ENCODE results near the gene ANKRD63.

The ANKRD63 gene

DNA sequence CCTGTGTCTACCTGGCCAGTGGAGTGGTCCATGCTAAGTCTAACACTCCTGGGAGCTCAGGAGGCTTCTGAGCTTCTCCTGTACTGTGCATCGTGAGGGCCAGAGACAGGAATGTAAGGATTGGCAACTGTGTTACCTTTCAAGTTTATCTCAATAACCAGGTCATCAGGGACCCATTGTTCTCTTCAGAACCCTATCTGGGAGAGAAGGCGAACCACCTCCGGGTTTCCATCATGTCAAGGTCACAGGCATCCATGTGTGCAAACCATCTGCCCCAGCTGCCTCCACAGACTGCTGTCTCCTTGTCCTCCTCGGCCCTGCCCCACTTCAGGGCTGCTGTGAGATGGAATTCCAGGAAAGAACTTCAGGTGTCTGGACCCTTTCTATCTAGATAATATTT, 5.9 kb downstream of the ANKRD63 start:
- DNase-seq = no peak

DNA sequence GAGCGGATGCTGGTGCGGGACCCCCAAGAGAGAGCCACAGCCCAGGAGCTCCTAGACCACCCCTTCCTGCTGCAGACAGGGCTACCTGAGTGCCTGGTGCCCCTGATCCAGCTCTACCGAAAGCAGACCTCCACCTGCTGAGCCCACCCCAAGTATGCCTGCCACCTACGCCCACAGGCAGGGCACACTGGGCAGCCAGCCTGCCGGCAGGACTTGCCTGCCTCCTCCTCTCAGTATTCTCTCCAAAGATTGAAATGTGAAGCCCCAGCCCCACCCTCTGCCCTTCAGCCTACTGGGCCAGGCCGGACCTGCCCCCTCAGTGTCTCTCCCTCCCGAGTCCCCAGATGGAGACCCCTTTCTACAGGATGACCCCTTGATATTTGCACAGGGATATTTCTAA, 6.9 kb downstream of the ANKRD63 start:
- DNase-seq = no peak

DNA sequence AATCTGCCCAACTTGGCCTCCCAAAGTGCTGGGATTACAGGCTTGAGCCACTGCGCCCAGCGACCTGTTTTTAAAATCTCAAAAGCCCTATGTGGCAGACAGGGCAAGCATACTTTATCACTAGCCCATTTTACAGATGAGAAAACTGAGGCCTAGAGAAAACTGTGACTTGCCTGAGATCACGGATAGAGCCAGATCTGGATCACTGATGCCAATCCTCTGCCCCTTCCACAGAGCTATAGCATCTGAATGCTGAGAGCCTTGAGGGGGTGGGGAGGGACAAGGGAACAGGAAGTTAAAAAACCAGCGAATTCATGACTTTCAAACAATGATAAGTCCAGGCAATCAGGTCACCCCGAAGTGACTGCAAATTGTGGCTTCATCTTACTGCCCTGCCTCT, 7.3 kb downstream of the ANKRD63 start:
- DNase-seq = no peak

DNA sequence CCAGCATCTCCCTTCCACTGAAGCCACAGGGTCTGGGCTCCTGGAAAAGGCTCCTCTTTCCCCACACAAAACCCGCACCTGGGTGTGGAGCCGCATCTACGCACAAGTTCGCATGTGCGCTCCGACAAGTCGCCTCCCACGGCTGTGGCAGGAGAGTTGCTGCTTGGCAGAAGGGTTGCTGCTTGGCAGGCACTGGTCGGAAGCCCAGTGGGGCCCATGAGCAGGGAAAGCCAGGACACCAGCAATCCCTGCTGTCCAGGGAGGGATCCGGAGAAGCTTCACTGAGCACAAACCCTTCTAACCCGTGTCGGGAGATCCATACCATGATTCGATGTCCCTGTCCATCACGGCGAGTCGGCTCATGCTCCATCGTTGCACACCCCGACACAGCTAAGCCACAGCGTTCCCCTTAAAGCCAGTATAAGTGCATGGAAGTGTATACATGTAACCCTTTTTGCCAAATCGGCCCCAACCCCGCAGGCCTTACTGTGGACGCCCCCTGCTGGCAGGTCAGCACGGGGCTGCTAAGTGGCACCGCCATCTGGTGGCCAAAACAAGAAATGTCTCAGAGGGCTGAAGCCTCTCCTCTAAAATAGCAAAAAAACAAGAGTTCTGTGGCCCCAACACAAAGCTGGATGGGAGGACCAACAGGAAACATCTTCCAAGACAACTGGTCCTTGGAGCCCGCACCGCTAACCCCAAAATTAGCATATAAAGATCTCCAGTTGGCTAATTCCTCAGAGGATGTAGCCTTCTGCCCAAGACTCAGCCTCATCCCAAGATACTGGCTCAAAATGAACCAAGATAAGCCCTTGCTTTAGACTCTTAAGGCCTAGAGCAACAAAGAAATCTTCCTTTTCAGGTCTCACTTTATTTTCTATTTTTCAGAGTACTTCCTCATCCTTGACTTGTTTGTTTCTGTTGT, 8.3 kb downstream of the ANKRD63 start:
- peak; percentile 41 to 53 for DNase-seq

DNA sequence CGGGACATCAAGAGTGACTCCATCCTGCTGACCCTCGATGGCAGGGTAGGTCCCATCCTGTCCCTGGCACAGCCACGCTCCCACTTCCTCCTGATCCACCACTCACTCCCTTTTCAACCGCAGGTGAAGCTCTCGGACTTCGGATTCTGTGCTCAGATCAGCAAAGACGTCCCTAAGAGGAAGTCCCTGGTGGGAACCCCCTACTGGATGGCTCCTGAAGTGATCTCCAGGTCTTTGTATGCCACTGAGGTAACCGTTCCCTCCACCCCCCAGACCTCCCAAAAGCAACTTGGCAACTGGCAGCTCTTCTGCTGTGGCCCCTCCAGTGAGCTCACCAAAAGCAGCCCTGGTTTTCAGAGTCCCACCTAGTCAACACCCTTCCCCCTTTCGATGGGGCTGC, 9.4 kb downstream of the ANKRD63 start:
- DNase-seq = no peak

DNA sequence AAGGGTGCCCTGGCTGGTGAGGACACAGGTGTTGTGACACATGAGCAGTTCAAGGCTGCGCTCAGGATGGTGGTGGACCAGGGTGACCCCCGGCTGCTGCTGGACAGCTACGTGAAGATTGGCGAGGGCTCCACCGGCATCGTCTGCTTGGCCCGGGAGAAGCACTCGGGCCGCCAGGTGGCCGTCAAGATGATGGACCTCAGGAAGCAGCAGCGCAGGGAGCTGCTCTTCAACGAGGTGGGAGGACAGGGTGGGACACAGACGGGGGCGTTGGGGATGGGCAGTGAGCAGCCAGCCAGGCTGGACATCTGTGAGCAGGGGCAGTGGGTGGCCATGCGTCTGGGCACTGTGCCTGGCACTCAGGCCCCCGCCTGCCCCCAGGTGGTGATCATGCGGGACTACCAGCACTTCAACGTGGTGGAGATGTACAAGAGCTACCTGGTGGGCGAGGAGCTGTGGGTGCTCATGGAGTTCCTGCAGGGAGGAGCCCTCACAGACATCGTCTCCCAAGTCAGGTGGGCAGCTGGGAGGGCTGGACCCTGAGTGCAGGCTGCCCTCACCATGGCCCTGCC, 10.3 kb downstream of the ANKRD63 start:
- DNase-seq = no peak

DNA sequence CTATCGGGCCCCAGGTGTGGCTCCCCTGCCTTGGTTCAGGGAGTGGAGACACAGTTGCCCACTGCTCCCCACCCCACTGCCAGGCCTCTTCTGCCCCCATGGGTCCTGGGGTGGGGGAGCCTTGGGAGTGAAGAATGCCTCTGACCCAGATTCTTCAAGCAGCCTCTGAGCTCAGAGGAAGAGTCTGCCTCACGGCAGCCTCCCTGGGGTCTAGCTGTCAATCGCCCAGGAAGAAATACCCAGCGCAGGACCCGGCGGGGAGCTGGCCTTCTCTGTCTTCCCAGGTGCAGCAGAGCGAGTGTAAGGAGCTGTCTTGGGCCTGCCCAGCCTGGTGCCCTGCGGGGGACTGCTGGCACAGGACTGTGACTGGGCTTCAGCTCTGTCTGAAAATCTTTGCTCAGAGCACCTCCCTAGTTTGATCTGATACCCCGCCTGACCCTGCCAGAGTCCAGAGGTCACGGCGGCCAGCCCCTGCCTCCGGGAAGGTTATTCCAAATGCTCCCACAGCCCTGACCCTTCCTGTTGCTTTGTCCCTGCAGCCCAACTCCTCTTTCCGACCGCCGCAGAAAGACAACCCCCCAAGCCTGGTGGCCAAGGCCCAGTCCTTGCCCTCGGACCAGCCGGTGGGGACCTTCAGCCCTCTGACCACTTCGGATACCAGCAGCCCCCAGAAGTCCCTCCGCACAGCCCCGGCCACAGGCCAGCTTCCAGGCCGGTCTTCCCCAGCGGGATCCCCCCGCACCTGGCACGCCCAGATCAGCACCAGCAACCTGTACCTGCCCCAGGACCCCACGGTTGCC, 11.0 kb downstream of the ANKRD63 start:
- DNase-seq = no peak

DNA sequence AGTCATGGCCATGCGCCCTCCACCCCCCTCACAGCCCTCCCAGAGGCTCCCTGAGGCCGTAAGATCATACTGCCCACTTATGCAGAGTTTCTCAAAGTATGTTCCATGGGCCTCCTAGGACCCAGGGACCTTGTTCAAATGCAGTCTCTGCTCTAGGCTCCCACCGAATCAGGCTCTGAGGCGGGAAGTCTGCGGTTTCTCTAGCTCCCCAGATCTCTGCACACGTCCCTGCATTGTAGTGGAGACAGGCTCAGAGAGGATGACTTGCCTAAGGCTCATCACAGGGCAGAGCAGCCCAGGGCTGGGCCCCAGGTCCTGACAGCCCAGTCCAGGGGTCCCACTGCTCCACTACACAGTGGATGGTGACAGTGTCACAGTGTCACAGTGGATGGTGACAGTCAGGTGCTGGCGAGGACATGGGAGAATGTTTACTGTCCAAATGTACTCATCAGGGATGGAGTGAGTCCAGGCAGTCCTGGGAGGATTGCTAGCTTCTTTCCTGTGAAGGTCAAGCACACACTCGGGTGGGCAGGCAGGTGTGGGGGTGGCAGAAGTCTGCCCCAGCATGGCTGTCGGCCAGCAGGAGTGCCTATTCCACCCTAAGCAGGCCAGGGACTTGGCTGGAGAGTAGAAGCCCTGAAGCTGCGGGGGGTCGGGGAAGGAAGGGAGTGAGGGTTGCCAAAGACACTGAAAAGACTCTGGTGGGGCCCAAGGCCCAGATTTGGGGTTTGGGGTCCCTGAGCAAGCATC, 12.4 kb downstream of the ANKRD63 start:
- DNase-seq = no peak

DNA sequence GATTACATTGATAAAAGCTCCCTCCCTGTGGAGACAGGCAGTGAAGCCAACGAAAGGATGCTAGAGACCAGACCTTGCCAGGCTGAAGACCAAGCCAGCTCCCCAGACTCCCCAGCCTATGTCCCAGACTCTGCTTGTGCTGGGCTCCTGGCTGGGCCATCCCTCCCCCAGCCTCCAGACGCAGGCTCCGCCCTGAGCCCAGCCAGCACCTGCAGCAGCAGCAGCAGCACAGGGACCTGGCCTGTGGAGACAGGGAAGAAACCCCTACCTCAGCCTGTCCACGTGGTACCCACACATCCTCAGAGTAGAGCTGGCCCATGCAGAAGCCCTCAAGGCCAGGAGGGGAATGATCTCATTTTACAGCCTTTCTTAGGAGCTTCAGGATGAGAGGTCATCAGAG, 13.3 kb downstream of the ANKRD63 start:
- DNase-seq = no peak

DNA sequence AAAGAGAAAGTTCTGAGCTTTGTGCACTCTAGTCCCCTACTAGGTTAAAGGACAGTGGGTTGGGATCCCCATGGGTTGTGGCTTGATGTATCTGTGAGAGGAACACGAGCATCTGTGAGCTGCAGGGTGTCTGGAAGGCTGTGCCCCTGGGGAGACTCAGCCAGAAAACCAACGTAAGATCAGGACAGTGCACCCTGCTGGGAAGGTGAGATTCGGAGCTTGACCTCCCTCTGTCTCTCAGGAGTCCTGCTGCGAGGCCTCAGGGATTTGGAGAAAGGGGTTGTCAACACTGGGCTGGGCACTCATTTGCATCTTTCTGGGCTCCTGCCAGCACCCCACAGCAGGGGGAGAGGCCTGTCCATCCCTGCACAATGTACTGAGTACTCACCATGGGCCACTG, 15.2 kb downstream of the ANKRD63 start:
- DNase-seq = no peak

DNA sequence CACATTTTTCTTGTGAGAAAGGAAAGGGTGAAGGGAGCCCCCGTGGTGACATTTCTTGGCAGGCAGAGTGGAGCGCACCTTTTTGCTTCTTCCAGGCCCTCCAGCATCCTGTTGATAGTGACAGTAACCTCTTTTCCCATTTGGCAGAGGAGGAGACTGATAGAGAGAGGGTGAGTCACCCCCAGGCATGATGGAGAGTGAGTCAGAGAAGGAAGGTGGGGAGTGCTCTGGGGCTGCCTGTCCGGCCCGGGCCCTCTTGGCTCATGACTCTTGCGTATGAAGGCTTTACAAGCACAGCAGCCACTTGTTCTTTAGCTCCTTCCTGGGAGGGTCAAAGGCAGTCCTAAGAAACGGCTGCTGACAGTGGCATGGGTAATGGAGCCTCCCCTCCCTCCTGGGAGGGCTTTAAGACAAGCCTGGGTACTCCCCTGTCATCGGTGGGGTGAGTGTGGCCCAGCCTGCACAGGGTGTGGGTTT, 16.0 kb downstream of the ANKRD63 start:
- DNase-seq = peak; percentile 54 to 55

DNA sequence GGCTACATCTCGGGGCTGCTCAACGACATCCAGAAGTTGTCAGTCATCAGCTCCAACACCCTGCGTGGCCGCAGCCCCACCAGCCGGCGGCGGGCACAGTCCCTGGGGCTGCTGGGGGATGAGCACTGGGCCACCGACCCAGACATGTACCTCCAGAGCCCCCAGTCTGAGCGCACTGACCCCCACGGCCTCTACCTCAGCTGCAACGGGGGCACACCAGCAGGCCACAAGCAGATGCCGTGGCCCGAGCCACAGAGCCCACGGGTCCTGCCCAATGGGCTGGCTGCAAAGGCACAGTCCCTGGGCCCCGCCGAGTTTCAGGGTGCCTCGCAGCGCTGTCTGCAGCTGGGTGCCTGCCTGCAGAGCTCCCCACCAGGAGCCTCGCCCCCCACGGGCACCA, 17.0 kb downstream of the ANKRD63 start:
- no peak for DNase-seq

DNA sequence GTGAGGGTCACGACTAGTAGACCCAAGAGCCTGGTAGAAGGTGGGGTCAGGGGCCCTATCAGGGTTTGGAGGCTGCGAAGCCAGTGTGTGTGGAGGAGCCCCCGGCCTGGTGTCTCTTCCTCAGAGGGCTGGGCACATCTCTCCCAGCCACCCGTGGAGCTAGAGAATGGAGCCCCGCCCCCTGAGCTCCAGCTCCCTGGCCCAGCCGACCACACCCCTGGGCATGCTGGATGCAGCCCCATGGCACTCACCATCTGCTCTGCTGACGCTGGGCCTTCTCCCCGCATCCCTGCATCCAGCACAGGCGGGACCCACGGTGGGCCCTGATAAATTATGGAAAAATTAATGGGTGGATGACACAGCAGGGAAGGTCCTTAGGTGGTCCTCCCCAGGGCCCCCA, 17.5 kb downstream of the ANKRD63 start:
- no peak for DNase-seq

DNA sequence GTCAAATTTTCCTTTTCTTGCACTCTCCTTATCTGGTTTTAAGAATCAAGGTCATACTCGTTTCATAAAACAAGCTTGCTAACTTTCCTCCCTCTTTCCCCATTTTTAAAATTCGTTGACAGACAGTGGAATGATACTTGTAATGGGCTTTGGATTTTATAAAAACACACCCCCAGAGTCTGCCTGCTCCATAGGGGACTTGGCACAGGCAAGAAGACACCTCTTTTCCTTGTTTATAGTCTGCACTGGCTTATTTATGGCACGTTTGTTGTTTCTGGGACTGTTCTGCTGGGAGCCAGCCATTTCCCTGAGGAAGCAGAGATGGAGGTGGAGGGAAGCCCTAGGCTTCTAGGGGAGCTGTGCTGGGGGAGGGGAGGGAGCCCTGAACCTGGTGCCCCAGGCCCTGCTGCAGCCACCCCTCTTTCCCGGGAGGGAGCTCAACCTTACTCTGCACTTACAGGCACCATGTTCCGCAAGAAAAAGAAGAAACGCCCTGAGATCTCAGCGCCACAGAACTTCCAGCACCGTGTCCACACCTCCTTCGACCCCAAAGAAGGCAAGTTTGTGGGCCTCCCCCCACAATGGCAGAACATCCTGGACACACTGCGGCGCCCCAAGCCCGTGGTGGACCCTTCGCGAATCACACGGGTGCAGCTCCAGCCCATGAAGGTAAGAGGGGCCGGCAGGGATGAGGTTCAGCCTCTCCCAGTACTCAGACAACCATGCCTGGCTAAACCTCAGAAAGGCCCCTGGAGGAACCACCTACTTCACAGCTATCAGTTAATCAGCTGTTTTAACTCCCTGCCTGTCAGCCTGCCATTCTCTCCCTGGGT, 18.3 kb downstream of the ANKRD63 start:
- DNase-seq = no peak

DNA sequence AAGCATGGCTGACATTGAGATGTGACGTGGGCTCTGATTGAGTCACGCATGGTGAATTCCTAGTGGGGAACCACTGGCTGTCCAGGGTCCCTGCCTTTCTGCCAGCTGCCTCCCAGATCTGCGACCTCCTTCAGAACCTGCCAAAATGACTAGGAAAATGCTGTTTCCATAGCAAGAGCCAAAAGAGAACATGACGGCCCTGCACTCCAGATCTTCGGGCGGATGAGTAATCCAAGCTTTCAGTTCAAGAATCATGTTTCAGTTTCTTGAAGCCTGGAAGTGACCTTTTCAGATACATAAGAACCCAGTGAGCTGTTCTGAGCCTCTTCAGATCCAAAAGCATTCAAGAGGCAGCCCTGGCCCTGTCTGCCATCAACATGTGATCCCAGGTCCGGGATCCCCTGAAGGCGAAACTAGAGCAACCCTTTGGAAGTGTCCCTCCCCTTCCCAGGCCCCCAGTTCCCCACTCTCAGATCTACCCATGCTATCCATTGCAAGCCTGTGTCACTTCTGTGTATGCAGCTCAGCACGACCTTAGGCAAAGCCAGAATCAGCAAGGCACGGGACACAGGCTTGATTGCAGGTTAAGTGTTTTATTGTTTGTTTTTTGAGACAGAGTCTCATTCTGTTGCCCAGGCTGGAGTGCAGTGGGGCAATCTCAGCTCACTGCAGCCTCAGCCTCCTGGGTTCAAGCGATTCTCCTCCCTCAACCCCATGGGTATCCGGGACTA, 19.7 kb downstream of the ANKRD63 start:
- no peak for DNase-seq

DNA sequence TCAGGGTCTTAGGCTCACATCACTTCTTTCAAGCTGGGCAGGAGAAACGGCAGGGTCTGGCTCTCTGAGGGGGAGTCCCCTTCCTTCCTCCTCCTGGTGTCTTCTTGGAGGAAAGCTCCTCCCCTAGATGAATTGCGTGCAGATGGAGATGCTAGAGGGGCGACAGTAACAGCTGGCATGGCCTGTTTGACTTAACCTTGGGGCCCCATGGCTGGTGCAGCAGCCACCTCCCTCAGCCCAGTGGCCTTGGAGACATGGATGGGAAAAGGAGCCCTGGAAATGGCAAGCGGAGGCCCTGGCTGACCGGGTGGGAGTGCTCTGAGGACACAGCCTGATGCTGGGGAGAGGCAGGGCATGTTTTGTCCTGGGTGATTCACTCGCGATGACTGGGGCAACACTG, 23.8 kb downstream of the ANKRD63 start:
- DNase-seq = no peak

DNA sequence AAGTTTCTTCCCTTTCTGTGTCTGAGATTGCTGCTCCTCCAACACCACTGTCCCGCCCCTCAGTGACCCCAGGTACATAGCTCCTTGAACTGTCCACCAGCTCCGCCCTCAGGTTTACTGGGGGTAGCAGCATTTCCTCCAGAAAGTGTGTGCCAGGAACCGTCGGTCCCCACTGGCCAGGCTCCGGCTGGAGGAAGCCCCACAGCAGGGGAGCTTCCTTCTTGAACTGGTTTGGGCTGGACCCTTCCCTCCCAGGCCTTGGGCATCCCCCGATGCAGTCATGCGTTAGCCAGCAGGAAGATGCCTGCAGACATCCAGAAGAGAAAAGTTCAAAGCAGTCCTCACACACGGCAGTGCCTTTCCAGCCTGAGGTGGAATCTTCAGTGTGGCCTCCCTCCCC, 24.3 kb downstream of the ANKRD63 start:
- no peak for DNase-seq

DNA sequence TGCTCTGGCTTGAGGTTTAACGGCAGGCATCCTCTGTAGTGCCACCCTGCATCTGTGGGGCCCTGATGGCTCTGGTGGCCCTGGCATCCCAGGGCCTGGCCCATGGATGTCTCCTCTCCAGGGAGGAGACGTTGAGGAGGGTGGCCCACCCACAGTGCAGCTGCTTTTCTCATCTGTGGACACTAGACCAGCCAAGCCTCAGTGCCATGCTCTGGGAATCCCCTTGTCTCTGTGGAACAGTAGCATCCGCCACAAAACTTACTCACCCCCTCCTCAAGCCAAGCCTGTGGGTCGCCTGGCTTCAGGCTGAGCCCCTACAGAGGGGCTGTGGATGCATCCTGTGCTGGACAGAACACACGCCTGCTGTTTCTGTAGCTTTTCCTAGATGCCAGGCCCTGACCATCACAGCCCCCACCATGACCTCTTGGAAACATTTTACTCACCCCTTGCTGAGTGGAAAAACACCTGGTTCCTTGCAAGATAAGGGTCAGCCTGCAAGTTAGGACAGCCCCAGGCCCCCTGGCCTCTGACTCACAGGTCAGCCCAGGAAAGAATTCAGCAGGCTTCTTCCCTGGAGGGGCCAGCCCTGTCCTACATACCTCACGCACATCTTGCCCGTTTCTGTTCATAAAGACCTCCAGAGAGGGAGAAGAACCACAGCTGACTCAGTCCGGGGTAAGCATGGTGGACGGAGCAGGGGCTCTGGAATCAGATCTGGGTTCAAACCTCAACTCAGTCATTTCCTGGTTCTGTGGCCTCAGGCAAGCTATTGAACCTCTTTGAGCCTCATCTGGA, 25.0 kb downstream of the ANKRD63 start:
- DNase-seq = no peak

DNA sequence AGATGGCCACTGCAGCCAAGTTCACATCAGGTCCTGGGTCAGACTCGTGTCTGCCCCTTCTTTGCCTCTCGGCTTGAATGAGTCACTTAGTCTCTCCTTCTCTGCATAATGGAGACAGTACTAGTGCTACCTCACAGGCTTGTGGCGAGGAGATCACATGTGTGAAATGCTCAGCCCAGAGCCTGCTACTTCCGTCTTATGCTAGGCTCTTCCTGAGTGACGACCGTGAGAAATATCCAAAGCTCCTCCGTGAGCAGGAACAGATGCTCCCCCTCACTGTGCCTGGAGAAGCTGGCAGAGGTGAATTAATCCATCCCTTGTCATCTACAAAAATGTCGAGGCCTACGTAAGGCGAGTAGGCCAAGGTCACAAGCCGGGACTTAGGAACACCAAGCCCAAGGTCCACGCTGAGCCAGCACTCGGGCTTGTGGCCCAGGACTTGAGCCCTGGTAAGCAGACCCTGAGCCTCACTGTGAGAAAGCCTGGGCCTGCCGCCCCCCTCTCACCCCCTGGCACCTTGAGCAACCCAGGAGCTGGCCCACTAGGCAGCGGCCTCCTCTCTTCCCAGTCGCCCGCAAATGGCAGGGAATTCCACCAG, 26.1 kb downstream of the ANKRD63 start:
- DNase-seq = peak; percentile 53 to 60

DNA sequence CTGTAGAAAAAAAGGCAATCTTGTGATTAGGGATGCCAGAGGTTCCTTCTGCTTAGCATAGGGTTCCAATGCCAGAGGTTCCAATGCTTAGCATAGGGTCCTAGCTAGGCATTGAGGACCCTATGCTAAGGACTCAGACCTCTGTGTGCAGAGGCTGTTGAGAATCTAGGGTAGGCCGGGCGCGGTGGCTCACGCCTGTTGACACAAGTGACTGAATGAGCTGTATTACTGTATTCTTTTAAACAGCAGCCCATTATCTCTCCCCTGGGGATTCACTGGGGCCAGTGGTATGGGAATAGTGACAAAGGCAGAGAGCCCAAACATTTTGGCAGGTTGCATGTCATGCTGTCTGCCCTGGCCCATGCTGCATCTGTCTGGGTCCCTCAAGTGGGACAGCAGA, 27.8 kb downstream of the ANKRD63 start:
- DNase-seq = no peak
